Activated CD8-positive, alpha-beta memory T cell treated with anti-CD3 and anti-CD28 coated beads, Interleukin-2, amount 10 ng/mL, durations not matched to agents 7 days and 5 days (primary cell): ENCODE data around the gene KRI1. TPM values are rescaled to one million over a fixed set of nuclear protein-coding genes. Genes with fewer than 3 reads are reported as not detected.
A peak's percentile ranks its signal among the peaks of the same experiment; 100 is the strongest.

Experiments
- ATAC-seq: fragments of 150-1000 bp; cut with Tn5 transposase; one replicate; pipeline ENCODE4 v1.10.0; 2021; ENCODE audit warnings: moderate library complexity
- CTCF ChIA-PET: fragments of 350-600 bp; sonication (Branson Sonifier 250); formaldehyde crosslinking; loops from one replicate; lab custom pipeline; 2021; ENCODE audit warnings: antibody characterized with exemption; lab: Charles Lee
- DNase-seq: peaks from one replicate; pipeline ENCODE4 v3.0.0-alpha.2; 2020
- H3K27ac Mint-ChIP-seq: one replicate; pipeline ENCODE4 v1.8.0; 2021; ENCODE audit warnings: mild to moderate bottlenecking, mixed read lengths
- H3K27me3 Mint-ChIP-seq: one replicate; pipeline ENCODE4 v1.8.0; 2021; ENCODE audit warnings: mixed read lengths
- H3K36me3 Mint-ChIP-seq: one replicate; pipeline ENCODE4 v1.8.0; 2021; ENCODE audit warnings: mild to moderate bottlenecking, mixed read lengths
- H3K4me1 Mint-ChIP-seq: one replicate; pipeline ENCODE4 v1.8.0; 2021; ENCODE audit warnings: mixed read lengths
- H3K4me3 Mint-ChIP-seq: one replicate; pipeline ENCODE4 v1.8.0; 2021; ENCODE audit warnings: mild to moderate bottlenecking, moderate library complexity, mixed read lengths
- H3K9me3 Mint-ChIP-seq: one replicate; pipeline ENCODE4 v1.8.0; 2022; ENCODE audit warnings: low read depth, mixed read lengths
- total RNA-seq, 2 experiments: library from RNA; stranded (reverse); gene quantifications; one replicate each; pipeline ENCODE4 v1.2.3, GENCODE V29; 2021

The KRI1 gene
- total RNA-seq, result 10 to 100 TPM; 68.1 to 72.2 TPM

- Mint-ChIP-seq H3K27me3 (no peaks in the 10 kb centered on the region), H3K36me3 (peaks cover 37% of the 10 kb centered on the region), H3K9me3 (no peaks in the 10 kb centered on the region), H3K4me3 (peak within 1 kb of the TSS; percentile 96), H3K27ac (peak within 1 kb of the TSS; percentile 93), H3K4me1 (peaks cover 40% of the 10 kb centered on the region)
- ATAC-seq (peak; percentile 48), DNase-seq (peak; percentile 99)
- CTCF ChIA-PET, result interaction anchor here (1.0 to 9.1 kb wide), 11 partner anchors 12 to 296 kb away, joined by 3 to 116 read pairs (median 5); partner anchors contain the start of genes ATG4D and QTRT1
Measured at GRCh38 chr19:10565567-10566407, at the start of gene KRI1. KRI1 (minus strand) TSS chr19:10566010; CDS start chr19:10565999, 11 bp downstream.

GRCh38 chr19:10612499-10613119 is 46.8 kb upstream of the KRI1 start:
- peaks cover 6% of the 10 kb centered on the region for H3K36me3 Mint-ChIP-seq
- no peak for ATAC-seq
- H3K4me3 Mint-ChIP-seq, result no peak overlapping the region
- H3K9me3 Mint-ChIP-seq, result no peaks in the 10 kb centered on the region
- H3K4me1 Mint-ChIP-seq, result peaks cover 17% of the 10 kb centered on the region
- DNase-seq, result no peak
- H3K27ac Mint-ChIP-seq, result no peak overlapping the region
- CTCF ChIA-PET, result interaction anchor here (0.8 to 1.5 kb wide), 4 partner anchors 10 to 33 kb away, joined by 3 to 6 read pairs (median 3); no protein-coding TSS in a partner anchor
- H3K27me3 Mint-ChIP-seq, result no peaks in the 10 kb centered on the region

GRCh38 chr19:10611907-10612306 is 46.1 kb upstream of the KRI1 start:
- H3K9me3 Mint-ChIP-seq, result no peaks in the 10 kb centered on the region
- CTCF ChIA-PET, result interaction anchor here (1.0 to 1.5 kb wide), 5 partner anchors 10 to 30 kb away, joined by 3 to 6 read pairs (median 3); no protein-coding TSS in a partner anchor
- ATAC-seq (no peak), DNase-seq (no peak)
- H3K4me1 Mint-ChIP-seq, result peaks cover 17% of the 10 kb centered on the region
- no peaks in the 10 kb centered on the region for H3K27me3 Mint-ChIP-seq
- no peak overlapping the region for H3K4me3 Mint-ChIP-seq
- peaks cover 6% of the 10 kb centered on the region for H3K36me3 Mint-ChIP-seq
- no peak overlapping the region for H3K27ac Mint-ChIP-seq

GRCh38 chr19:10604460-10604980 is 38.7 kb upstream of the KRI1 start:
- Mint-ChIP-seq H3K27ac (peak overlapping the region; percentile 99), H3K27me3 (peaks cover 1% of the 10 kb centered on the region), H3K4me3 (peak overlapping the region; percentile 90), H3K9me3 (no peaks in the 10 kb centered on the region), H3K4me1 (peaks cover 20% of the 10 kb centered on the region), H3K36me3 (peaks cover 2% of the 10 kb centered on the region)
- CTCF ChIA-PET, result interaction anchor here (1.0 to 4.5 kb wide), 13 partner anchors 10 to 155 kb away, joined by 3 to 41 read pairs (median 5); partner anchors contain the start of gene QTRT1
- no peak for ATAC-seq
- peak; percentile 43 for DNase-seq

GRCh38 chr19:10603873-10604459 is 38.2 kb upstream of the KRI1 start:
- Mint-ChIP-seq H3K27ac (peak overlapping the region; percentile 99), H3K9me3 (no peaks in the 10 kb centered on the region), H3K36me3 (peaks cover 2% of the 10 kb centered on the region), H3K4me3 (peak overlapping the region; percentile 90), H3K27me3 (peaks cover 2% of the 10 kb centered on the region), H3K4me1 (peaks cover 20% of the 10 kb centered on the region)
- DNase-seq (peak; percentile 46), ATAC-seq (no peak)
- CTCF ChIA-PET, result interaction anchor here (1.0 to 4.5 kb wide), 14 partner anchors 9 to 187 kb away, joined by 3 to 41 read pairs (median 5); partner anchors contain the start of gene QTRT1

- Mint-ChIP-seq H3K27ac (peak overlapping the region; percentile 99), H3K4me3 (peak overlapping the region; percentile 90), H3K4me1 (peaks cover 20% of the 10 kb centered on the region), H3K36me3 (peaks cover 2% of the 10 kb centered on the region), H3K9me3 (no peaks in the 10 kb centered on the region), H3K27me3 (peaks cover 2% of the 10 kb centered on the region)
- DNase-seq (peak; percentile 92), ATAC-seq (peak; percentile 64)
- CTCF ChIA-PET, result interaction anchor here (0.8 to 4.5 kb wide), 15 partner anchors 9 to 261 kb away, joined by 3 to 41 read pairs (median 4); partner anchors contain the start of gene QTRT1
Measured at GRCh38 chr19:10603084-10603872, 37.5 kb upstream of the KRI1 start.

GRCh38 chr19:10602330-10603083 is 36.7 kb upstream of the KRI1 start:
- CTCF ChIA-PET, result interaction anchor here (0.8 to 4.5 kb wide), 14 partner anchors 9 to 262 kb away, joined by 3 to 41 read pairs (median 4); partner anchors contain the start of gene QTRT1
- peak overlapping the region; percentile 90 for H3K4me3 Mint-ChIP-seq
- peak overlapping the region; percentile 99 for H3K27ac Mint-ChIP-seq
- no peaks in the 10 kb centered on the region for H3K9me3 Mint-ChIP-seq
- peaks cover 2% of the 10 kb centered on the region for H3K36me3 Mint-ChIP-seq
- ATAC-seq (peak; percentile 90), DNase-seq (peak; percentile 92)
- peaks cover 2% of the 10 kb centered on the region for H3K27me3 Mint-ChIP-seq
- H3K4me1 Mint-ChIP-seq, result peaks cover 23% of the 10 kb centered on the region

- H3K27me3 Mint-ChIP-seq, result peaks cover 2% of the 10 kb centered on the region
- peak overlapping the region; percentile 55 for H3K4me3 Mint-ChIP-seq
- DNase-seq (no peak), ATAC-seq (no peak)
- peaks cover 25% of the 10 kb centered on the region for H3K4me1 Mint-ChIP-seq
- CTCF ChIA-PET, result interaction anchor here (0.8 to 4.5 kb wide), 9 partner anchors 9 to 262 kb away, joined by 3 to 41 read pairs (median 4); partner anchors contain the start of gene QTRT1
- H3K27ac Mint-ChIP-seq, result peak overlapping the region; percentile 72
- H3K9me3 Mint-ChIP-seq, result no peaks in the 10 kb centered on the region
- H3K36me3 Mint-ChIP-seq, result peaks cover 2% of the 10 kb centered on the region
Measured at GRCh38 chr19:10601999-10602329, 36.2 kb upstream of the KRI1 start.

- peaks cover 43% of the 10 kb centered on the region for H3K4me1 Mint-ChIP-seq
- CTCF ChIA-PET, result interaction anchor here (1.0 to 2.8 kb wide), 2 partner anchors 12 to 19 kb away, joined by 3 to 11 read pairs; no protein-coding TSS in a partner anchor
- ATAC-seq (no peak), DNase-seq (no peak)
- H3K27me3 Mint-ChIP-seq, result peaks cover 2% of the 10 kb centered on the region
- no peaks in the 10 kb centered on the region for H3K9me3 Mint-ChIP-seq
- H3K4me3 Mint-ChIP-seq, result no peak overlapping the region
- H3K27ac Mint-ChIP-seq, result no peak overlapping the region
- peaks cover 2% of the 10 kb centered on the region for H3K36me3 Mint-ChIP-seq
Measured at GRCh38 chr19:10600149-10600548, 34.3 kb upstream of the KRI1 start.

GRCh38 chr19:10593820-10594637 is 28.2 kb upstream of the KRI1 start:
- no peaks in the 10 kb centered on the region for H3K9me3 Mint-ChIP-seq

GRCh38 chr19:10593148-10593547 is 27.3 kb upstream of the KRI1 start:
- no peak for ATAC-seq
- H3K4me3 Mint-ChIP-seq, result no peak overlapping the region
- H3K36me3 Mint-ChIP-seq, result no peaks in the 10 kb centered on the region
- H3K27me3 Mint-ChIP-seq, result no peaks in the 10 kb centered on the region
- H3K4me1 Mint-ChIP-seq, result peaks cover 28% of the 10 kb centered on the region
- H3K27ac Mint-ChIP-seq, result no peak overlapping the region
- H3K9me3 Mint-ChIP-seq, result no peaks in the 10 kb centered on the region
- DNase-seq, result no peak
- CTCF ChIA-PET, result interaction anchor here (0.7 to 2.2 kb wide), 4 partner anchors 11 to 106 kb away, joined by 3 to 18 read pairs (median 6); no protein-coding TSS in a partner anchor

More at GRCh38 chr19:10593820-10594637, 28.2 kb upstream of the KRI1 start:
- Mint-ChIP-seq H3K4me3 (no peak overlapping the region), H3K27ac (no peak overlapping the region), H3K27me3 (no peaks in the 10 kb centered on the region), H3K36me3 (no peaks in the 10 kb centered on the region), H3K4me1 (peaks cover 28% of the 10 kb centered on the region)
- ATAC-seq (no peak), DNase-seq (no peak)
- CTCF ChIA-PET, result interaction anchor here (1.4 to 3.9 kb wide), 6 partner anchors 10 to 110 kb away, joined by 3 to 33 read pairs (median 14); no protein-coding TSS in a partner anchor
